HL-60/S4 treated with retinoic acid at 250 ng/mL for 4 days and 3 days (cell line): ENCODE results near the gene S1PR4.
"Not testable (repeated sequence)": the region's sequence is repeated elsewhere in the genome, so short reads cannot be mapped to it uniquely, and the experiment has no call there.

Experiments
- in situ Hi-C: fragments of 300-500 bp; cut with MboI; formaldehyde crosslinking; loops from 2 replicates; pipeline ENCODE4 v1.7.0; 2022; ENCODE audit warnings: low sequenced_read_pairs

S1PR4 gene

DNA sequence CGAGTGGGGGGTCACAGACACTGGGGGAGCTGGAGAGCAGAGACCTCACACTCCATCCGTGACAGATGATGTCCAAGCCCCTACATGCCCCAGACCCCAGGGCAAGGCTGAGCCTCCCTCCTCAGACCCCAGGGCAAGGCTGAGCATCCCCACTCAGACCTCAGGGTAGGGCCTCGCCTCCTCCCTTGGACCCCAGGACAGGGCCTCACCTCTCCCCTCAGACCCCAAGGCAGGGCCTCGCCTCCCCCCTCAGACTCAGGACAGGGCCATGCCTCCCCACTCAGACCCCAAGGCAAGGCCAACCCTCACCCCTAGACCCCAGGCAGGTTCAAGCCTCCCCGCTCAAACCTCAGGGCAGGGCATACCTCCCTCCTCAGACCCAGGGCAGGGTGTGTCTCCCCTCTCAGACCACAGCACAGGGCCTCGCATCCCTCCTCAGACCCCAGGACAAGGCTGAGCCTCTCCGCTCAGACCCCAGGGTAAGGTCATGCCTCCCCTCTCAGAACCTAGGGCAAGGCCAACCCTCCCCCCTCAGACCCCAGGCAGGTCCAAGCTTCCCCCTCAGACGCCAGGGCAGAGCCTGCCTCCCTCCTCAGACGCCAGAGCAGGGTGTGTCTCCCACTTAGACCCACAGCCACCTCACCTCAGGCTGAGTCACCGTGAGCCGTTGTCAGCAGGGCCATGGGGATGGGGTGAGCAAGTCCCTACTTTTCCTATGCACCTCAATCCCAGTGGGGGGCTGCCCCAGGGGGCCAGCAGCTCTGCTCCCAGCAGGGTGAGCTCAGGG is 1.7 kb upstream of the S1PR4 start:
- in situ Hi-C loops: no loop called here

DNA sequence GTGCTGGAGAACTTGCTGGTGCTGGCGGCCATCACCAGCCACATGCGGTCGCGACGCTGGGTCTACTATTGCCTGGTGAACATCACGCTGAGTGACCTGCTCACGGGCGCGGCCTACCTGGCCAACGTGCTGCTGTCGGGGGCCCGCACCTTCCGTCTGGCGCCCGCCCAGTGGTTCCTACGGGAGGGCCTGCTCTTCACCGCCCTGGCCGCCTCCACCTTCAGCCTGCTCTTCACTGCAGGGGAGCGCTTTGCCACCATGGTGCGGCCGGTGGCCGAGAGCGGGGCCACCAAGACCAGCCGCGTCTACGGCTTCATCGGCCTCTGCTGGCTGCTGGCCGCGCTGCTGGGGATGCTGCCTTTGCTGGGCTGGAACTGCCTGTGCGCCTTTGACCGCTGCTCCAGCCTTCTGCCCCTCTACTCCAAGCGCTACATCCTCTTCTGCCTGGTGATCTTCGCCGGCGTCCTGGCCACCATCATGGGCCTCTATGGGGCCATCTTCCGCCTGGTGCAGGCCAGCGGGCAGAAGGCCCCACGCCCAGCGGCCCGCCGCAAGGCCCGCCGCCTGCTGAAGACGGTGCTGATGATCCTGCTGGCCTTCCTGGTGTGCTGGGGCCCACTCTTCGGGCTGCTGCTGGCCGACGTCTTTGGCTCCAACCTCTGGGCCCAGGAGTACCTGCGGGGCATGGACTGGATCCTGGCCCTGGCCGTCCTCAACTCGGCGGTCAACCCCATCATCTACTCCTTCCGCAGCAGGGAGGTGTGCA is 587 bp downstream of the S1PR4 start:
- in situ Hi-C loops: no loop called here

DNA sequence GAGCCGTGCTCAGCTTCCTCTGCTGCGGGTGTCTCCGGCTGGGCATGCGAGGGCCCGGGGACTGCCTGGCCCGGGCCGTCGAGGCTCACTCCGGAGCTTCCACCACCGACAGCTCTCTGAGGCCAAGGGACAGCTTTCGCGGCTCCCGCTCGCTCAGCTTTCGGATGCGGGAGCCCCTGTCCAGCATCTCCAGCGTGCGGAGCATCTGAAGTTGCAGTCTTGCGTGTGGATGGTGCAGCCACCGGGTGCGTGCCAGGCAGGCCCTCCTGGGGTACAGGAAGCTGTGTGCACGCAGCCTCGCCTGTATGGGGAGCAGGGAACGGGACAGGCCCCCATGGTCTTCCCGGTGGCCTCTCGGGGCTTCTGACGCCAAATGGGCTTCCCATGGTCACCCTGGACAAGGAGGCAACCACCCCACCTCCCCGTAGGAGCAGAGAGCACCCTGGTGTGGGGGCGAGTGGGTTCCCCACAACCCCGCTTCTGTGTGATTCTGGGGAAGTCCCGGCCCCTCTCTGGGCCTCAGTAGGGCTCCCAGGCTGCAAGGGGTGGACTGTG is 1.2 kb downstream of the S1PR4 start:
- in situ Hi-C loops: no loop called here

DNA sequence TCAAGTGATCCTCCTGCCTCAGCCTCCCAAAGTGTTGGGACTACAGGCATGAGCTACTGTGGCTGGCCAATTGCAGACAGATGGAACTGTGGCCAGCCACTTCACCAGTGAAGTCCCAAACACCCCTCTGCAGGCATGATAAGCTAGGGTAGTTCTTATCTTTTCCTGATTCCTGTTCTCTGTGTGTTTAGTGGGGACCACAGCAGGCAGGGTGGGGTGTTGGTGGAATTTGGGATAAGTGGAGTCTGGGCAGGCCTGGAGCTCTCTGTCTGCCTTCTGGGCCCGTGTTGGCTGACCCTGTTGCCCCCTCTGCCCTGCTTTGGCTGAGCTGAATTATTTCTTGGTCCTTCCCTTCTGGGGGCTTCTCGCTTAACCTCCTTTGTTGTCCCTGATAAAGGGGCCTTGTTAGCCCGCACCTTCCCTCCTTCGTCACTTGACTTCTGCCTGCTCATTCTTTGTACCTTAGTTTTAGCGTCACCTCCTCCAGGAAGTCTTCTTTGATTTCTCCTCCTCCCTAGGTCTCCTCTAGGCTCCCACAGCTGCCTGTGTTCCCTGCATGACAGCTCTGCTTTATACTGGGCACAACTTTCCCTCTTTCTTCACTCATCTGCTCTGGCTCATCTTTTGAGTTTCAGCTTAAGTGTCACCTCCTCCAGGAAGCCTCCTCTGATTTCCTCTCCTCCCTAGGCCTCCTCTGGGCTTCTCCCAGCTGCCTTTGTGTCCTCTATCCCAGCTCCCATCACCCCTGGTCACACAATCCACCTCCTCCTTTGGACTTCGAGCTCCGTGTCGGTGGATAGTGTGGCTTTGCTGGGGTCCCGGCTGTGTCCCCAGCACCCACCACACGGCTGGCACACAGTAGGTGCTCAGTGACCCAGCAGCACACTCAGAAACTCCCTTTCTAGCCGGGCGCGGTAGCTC is 5.4 kb downstream of the S1PR4 start:
- in situ Hi-C loops: no loop called here

DNA sequence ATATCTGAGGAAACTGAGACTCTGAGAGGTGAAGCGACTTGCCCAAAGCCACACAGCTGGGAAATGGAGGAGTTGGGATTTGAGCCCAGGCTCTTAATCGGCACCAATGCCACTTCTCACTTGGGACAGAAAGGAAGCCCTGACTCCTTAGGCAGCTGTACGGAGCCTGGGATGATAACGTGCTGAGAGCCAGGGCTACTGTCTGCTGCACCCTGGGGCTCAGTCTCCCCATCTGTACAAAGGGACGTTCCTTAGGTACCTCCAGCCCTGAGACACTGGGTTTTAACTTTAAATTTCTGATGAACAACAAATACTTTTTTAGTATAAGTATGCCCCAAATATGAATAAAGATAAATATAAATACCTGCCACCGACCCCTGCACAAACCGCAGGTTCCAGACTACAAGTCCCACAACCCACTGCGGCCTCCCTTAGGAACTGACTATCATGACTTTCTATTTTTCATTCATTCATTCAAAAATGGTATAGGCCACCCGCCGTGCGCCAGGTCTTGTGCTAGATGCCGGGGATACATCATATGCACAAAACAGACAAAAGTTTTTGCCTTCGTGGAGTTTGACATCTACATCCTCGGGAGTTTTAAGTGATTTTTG is 6.4 kb downstream of the S1PR4 start:
- in situ Hi-C loops: no loop called here

DNA sequence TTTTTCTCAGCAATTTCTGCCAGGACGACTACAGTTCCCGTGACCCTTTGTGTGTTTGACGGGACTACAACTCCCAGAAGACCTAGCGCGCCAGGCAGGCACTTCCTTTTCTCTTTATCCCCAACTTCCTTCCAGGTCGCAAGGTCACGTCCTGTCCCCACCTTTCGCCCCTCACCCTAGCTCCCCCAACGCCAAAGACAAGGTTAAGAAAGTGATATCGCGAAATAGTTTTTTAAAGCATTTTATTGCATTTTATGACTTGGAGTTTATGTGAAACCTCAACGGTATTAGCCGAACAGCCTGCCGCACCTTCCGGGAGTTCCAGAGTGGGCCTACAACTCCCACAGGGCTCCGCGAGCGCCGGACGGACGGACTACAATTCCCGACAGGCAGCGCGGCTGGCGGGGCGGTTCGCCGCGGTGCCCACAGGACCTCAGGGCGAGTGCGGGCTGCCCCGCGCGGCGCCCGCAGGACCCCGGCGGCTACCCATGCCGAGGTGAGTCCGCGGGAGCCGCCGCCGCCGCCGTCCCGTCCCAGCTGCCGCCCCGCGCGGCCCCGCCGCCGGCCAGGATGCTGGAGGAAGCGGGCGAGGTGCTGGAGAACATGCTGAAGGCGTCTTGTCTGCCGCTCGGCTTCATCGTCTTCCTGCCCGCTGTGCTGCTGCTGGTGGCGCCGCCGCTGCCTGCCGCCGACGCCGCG is 7.0 kb downstream of the S1PR4 start, which contains the start of gene NCLN:
Gene NCLN, plus strand, starts transcription at position 470 of the 699 bp plus-strand sequence. Its CDS starts 101 bp downstream, at position 571.
- in situ Hi-C loops: no loop called here

DNA sequence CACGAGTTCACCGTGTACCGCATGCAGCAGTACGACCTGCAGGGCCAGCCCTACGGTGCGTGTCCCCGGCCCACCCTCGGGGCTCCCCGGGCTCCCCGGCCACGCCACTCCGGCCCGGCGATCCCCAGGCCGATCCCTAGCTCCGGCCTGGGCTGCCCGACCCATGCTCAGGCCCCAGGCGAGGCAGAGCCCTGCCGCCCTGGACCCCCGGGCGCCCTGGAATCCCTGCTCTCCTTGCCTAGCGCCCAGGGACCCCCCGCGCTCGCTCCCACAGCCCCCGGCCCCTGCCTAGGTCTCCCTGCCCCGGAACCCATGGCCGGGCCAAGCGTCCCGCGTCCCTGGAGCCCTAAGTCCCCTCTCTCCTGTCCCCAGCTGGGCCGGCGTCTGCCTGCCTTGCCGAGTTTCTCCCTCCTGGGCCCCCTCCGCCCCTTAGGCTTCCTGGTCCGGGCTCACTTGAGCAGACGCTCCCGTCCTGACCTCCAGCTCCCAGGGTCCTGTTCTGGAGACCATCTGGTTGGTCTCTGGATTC is 7.7 kb downstream of the S1PR4 start:
- in situ Hi-C loops: no loop called here

DNA sequence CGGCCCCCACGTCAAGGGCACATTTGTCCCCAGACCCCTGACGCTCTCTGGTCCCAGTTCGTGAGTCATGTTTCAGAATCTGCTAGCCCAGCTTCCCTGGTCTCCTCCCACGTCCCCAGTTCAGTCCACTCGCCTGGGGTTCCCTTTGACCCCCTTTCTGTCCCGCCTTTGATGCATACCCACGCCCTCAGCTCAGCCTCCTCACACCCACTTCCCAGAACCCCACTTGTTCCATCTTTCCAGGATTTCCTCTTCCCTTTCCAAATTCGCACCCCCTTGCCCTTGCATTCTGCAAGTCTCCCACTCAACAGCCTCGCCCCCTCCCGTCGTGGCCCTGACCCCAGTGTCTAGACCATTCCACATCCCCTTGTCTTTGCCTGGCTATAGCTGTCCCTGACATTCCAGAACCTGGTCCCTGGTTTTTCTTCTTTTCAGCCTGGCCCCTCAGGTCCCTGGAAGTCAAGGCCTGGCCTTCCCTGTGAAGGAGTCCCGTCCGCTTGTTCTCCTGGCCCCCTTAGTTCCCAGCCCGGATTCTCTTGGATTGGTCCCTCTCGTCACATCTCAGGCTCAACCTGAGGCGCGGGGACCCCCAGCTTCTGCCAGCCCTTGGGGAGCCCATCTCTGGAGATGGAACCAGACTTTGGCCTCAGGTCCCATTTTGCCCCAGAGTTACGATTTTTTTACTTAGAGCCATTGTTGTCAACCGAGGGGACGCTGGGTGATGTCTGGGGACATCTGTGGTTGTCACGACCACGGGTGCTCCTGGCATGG is 8.5 kb downstream of the S1PR4 start:
- in situ Hi-C loops: no loop called here

DNA sequence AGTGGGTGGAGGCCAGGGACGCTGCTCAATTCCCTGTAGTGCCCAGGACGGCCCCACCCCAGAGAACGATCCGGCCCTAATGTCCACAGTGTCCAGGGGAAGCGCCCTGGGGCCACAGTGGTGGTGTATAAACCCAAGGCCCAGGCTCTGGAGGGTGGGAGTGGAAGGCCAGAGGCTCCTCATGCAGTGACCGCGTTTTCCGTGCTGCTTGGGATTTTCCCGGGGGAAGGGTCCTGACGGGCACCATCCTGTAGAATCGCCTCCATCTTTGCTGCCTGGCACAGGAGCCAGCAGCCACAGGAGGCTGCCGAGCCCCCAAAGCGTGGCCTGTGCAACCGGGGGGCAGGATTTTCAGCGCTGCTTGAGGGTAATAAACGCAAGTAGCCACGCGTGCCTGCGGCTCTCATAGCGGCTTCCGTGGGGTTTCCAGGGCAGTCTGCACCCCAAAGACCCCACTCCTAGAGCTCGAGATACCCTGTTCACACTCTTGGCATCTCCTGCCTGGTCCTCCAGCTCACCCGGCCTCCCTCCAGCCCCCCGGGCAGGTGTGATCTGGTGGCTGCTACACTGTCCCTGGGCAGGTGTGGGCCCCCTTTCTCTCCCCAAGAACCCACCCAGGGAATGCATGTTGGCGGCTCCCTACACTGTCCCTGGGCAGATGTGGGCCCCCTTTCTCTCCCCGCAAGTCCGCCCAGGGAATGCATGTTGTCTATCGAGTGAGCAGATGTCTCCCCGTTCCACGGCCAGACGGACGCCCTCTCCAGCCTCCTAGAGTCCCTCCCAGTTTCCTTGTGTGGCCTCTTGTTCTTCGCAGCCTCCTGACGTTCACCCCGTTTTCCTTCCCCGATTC is 9.3 kb downstream of the S1PR4 start:
- in situ Hi-C loops: no loop called here

DNA sequence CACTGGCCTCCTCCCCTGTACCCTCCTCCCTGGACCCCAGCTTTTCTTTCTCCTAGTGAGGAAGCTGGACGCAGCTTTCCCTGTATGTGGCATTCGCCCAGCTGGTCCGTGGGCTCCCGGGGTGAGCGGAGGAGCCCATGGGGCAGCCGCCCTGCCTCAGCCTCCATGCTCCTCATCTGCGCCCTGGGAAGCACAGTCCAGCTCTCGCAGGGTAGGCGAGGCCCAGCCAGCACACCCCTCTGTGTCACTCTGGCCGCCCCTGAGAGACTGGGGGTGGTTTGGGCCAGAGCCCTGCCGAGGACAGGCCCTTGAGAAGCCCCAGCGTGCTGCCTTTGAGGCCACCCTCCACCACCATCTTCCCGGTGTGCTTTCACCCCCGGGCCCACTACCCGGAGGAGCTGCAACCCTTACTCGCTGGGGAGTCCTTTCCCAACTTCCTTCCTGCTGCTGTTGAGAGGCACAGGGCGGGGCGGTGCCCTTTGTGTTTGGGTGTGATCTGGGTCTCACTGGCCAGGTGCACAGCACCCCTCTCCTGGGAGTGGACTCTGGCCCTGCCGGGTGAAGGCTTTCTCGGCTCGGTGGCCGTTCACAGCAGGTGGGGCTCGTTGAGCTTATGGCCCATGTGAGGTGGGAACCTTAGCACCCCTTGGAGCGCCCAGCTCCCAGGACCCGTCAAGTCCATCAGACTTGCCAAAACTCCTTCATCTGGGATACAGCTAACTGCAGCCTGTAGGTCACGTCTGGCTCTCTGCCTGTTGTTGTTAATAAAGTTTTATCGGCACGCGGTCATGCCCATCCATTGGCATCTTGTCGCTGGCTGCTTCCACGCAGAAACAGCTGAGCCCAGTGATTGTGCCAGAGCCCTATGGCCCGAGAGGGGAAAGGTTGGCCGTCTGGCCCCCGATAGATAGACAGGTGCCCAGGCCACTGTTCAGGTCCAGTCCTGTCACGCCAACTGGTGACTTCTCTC is 10.3 kb downstream of the S1PR4 start:
- in situ Hi-C loops: no loop called here

DNA sequence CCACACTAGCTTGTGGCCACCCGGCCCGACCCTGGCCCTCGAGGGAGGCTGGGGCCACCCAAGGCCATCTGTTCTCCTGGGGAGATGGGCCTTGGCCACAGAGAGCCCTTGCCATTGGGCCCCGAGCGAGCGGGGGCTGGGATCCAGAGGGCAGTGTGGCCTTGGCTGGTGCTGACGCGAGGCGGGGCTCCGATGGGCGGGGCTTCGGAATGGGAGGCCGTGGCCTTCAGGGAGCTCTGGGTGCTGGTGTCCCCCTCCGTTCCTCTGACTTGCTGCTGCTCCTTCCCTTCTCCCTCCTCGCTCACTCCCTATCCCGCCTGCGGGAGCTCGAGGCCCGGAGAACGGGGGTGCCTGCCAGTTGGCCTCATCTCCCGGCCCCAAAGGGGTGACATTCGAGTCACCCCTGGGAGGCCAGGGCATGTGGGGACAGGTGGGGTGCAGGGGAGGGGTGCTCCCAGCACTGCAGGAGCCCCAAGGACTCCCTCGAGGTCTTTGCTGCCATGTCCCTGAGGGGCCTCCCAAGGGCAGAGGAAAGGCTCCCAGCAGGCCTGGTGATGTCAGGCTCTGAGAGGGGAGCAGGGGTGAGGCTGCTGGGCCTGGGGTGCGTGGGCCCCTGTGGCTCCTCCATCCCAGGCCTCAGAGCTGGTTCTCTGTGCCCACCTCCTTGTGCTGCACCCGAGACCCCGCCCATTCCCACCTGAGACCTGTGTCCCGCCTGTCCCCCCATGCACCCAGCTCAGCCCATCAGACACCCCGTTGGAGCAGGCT is 11.3 kb downstream of the S1PR4 start:
- in situ Hi-C loops: no loop called here

DNA sequence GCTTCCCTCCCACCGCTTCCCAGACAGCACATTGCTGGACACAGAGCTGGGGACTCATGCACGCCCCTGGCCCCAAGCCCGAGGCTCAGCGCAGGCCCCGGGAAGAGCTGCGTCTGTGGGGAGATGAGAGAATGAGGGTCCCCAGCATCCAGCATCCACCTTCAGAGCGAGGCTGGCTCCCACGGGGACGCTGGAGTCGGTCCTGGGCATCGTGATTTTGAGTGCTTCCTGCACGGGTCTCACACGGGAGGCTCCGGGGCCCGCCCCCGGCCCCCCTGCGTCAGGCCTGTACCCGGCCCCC is 11.9 kb downstream of the S1PR4 start:
- in situ Hi-C loops: no loop called here

DNA sequence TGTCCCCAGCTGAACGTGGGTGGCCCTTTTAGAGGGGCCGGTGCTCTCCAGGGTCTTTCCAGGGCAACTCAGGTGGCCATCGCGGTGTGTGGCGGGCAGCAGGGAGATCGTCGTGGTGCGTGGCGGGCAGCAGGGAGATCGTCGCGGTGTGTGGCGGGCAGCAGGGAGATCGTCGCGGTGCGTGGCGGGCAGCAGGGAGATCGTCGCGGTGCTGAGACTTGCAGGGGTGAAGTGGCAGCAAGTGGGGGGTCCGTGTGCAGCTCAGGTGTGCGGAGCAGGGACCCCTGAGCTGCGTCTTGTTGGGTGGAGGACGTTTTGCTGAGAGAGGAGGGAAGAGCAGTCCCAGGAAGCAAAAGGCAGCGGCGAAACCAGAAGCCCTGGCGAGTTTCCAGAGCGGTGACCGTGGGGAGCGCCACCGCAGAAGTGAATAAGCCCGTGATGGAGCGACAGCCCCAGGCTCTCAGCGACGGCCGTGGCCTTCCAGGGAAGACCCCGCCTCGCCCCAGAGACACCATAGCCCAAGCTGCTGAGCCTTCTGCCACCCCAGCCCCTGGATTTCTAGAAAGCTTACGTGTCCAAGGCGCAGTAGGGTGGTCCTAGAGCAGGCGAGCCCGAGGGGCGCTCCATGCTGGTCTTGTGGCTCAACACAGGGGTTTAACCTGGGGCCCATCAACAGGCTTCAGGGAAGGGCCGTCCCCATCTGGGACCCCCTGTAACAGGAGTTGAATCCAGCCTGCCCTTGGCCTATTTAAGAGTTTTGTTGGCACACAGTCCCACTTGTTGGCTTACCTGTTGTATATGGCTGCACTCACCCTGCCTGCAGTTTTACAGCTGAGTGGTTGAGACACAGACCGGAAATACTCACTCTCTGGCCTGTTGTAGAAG is 12.6 kb downstream of the S1PR4 start:
- in situ Hi-C loops: no loop called here

DNA sequence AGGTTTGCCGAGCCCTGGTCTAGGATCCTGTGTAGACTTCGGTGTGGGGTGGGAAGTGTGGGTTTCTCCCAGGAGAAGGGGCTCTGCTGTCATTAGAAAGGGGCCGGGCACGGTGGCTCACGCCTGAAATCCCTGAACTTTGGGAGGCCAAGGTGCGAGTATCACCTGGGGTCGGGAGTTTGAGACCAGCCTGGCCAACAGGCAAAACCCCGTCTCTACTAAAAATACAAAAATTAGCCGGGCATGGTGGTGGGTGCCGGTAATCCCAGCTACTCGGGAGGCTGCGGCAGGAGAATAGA is 13.2 kb downstream of the S1PR4 start:
- in situ Hi-C loops: not testable (repeated sequence)

DNA sequence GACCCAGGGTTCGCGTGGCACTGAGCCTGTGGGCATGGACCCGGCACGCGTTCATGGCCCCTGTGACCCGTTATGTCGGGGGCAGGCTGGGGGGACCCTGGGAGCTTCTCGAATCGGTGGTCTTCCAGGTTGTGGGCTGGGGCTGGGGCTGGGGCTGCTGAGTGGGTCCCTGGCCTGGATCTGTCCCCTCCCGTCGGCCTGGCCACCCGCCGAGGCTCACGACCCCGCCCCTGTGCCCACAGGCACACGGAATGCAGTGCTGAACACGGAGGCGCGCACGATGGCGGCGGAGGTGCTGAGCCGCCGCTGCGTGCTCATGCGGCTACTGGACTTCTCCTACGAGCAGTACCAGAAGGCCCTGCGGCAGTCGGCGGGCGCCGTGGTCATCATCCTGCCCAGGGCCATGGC is 13.7 kb downstream of the S1PR4 start:
- in situ Hi-C loops: no loop called here
